Activated CD4-positive, alpha-beta T cell treated with anti-CD3 and anti-CD28 coated beads for 4 hours (primary cell): ENCODE data around the gene TRMT44.
"Not testable (repeated sequence)": the region's sequence is repeated elsewhere in the genome, so short reads cannot be mapped to it uniquely, and the experiment has no call there.

Source experiments
- DNase-seq, 2 donors: peaks; one replicate each; pipeline ENCODE4 v3.0.0-alpha.2; 2020

The TRMT44 gene

GRCh38 chr4:8500966-8501365, 60.4 kb downstream of the TRMT44 start:
- no peak for DNase-seq

GRCh38 chr4:8501781-8502180, 61.2 kb downstream of the TRMT44 start:
- no peak for DNase-seq

DNA sequence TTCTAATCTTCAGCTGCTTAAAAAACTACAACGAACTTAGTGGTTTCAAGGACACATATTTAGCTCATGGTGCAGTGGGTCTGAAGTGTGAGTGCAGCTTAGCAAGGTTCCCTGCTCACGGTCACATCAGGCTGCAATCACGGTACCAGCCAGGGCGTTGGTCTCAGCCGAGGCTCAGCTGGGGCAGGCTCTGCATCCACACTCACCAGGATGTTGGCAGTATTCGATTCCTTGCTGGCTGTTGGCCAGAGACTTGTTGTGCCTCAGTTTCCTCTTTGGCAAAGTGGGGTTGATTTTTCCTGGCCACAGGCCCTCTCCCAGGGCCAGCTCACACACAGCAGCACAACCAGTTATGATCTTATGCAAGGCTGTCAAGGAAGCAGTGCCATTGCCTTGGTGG, 61.8 kb downstream of the TRMT44 start:
- no peak for DNase-seq

GRCh38 chr4:8502836-8503585, 62.4 kb downstream of the TRMT44 start:
- no peak for DNase-seq

- DNase-seq, result no peak
These were observed 63.2 kb downstream of the TRMT44 start for GRCh38 chr4:8503801-8504200.

DNA sequence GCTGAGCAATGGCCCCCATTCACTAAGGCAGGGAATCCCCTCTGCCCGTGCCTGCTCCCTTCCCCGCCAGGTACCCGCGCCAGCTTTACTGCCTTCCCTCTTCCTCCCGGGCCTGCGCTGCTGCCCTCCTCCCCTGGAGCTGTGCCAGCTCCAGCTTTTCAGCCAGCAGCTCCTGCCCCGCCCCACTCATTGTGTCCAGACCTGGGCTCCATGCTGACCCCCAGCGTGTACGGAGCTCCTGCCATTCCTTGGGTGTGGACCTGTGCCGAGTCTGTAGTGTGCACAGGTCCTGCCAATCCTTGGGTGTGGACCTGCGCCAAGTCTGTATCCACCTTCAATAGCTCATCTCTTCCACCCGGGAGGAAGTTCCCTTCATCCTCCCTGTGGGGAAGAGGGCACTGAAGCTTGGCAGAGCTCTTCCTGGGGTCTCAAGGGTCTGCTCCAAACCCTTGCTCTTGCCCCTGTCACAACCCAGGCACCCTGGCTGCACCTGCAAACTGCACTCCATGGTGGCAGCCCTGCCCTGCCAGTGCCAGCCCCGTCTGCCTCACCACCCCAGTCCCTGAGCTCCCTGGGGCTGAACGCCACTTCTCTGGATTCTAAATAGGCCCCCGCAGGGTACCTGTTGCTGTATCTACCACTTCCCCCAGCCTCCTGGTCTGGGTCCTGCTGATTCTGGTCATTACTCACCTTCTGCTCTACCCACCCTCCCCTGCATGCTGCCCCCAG, 63.9 kb downstream of the TRMT44 start:
- no peak for DNase-seq

- no peak for DNase-seq
These were observed 64.7 kb downstream of the TRMT44 start for GRCh38 chr4:8505229-8505628.

DNA sequence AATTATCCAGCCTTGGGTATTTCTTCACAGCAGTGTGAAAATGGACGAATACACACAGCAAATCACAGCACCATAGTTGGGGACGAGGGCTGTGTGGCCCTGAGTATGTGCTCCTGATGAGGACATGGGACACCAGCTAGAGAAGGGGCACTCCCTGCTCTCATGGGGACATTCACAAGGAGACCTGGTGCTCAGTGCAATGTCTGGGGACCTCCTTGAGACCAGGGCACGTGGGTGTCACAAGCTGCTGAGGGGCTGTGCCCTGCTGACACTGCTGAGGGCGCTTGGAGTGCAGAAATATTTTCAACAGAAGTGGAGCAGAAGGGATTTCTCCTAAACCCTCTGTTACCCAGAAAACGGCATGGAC, 65.4 kb downstream of the TRMT44 start:
- DNase-seq, result no peak

- no peak for DNase-seq
These were observed 66.0 kb downstream of the TRMT44 start for GRCh38 chr4:8506373-8507195.

DNA sequence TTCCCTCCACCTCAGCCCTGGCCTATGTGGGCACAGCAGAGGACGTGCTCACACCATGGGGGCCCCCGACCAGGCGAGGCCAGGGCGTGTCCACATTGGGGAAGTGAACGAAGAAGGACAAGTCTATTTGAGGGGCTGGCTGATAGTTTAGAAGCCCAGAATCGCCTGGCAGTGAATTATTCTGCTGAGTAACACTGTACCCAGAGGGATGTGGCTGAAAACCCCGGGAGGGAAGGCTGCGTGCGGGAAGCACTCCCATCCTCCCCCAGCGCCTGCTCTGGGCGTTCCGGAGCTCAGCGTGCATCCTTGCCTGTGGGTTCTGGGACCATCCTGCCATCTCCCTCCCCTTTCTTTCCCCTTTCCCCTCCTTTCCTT, 66.6 kb downstream of the TRMT44 start:
- no peak for DNase-seq

DNA sequence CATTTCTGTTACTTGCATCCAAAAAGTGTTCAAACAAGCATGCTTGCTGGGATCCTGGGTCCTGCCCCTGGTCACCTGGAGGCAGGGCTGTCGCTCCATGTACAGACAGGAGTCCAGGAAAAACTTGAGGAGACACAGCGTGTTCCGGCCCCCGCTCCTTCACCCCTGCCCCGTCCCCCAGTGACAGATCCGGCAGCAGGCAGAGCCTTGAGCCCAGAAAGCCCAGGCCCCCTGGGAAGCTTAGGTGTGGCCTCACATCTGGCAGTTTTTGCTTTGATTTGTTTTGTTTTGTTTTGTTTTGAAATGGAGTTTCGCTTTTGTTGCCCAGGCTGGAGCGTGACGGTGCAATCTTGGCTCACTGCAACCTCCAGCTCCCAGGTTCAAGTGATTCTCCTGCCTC, 67.0 kb downstream of the TRMT44 start:
- no peak for DNase-seq

DNA sequence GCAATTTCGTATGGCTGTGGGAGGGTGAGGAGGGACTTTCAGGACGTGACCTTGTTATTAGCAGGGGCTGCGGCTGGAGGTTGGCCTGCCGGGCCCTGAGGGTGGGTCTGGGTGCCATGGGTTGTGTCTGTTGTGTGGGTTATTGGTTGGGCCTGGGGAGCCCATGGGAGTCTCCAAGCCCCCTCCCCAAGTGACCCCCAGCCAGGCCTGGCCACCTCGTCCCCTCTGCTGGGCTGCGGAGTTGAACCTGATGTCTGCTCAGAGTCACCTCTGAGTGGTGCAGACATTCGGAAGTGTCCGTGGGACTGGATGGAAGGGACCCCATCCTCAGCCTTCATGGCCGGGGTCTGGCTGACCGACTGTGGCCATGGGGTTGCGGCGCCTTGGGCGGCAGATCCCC, 67.7 kb downstream of the TRMT44 start:
- DNase-seq, result no peak

- DNase-seq, result no peak
These were observed 68.2 kb downstream of the TRMT44 start for GRCh38 chr4:8508740-8509139.

DNA sequence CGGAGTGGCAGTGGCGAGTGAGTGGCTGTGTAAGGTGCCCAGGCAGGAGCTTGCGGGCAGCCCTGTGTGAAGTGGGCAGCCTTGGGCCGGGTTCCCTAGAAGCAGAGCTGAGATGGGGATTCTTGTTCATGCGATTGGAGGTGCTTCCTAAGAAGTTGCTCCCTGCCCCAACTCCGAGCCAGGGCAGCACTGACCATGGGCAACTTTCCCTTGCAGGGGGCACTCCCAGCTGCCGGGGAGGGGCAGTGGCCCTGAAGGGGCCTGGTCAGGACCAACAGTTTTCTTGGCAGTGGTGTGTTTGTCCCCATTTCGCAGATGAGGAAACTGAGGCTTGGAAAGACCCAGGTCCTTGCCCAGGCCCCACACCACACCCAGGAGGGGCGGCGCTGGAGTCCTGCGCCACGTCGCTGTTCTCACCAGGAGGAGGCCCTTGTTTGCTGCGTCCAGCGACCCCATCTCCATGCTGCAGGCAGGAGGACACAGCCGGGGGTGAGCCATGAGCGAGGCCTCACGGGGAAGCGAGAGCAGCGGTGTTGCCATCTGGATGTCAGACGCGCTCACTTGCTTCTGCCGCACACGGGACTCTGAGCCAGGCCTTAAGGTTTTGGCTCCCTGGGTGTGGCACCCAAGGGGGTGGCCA, 68.9 kb downstream of the TRMT44 start:
- no peak for DNase-seq

DNA sequence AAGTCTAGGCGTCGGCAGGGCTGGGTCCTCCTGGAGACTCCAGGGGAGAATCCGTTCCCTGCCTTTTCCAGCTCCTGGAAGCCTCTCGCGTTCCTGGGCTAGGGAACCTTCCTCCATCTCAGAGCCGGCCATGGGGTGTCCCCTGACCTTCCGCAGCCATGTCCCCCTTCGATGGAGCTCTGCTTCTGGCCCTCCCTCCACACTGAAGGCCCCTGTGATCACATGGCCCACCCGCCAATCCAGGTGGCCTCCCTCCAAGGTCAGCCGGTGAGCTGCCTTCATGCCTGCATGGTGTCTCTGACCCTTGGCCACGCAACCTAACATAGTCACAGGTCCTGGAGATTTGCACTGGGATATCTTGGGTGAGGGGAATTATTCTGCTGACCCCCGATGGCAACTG, 69.6 kb downstream of the TRMT44 start:
- DNase-seq, result no peak

- no peak for DNase-seq
These were observed 70.2 kb downstream of the TRMT44 start for GRCh38 chr4:8510611-8511285.

GRCh38 chr4:8512510-8512909, 71.9 kb downstream of the TRMT44 start:
- no peak for DNase-seq

DNA sequence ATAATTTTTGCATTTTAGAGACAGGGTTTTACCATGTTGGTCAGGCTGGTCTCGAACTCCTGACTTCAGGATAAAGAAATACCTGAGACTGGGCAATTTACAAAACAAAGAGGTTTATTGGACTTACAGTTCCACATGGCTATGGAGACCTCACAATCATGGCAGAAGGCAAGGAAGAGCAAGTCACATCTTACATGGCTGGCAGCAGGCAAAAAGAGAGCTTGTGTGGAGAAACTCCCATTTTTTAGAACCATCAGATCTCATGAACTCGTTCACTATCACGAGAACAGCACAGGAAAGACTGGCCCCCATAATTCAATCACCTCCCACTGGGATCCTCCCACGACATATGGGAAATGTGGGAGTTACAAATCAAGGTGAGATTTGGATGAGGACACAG, 72.5 kb downstream of the TRMT44 start:
- DNase-seq, result not testable (repeated sequence)

GRCh38 chr4:8513931-8514330, 73.4 kb downstream of the TRMT44 start:
- DNase-seq, result no peak

DNA sequence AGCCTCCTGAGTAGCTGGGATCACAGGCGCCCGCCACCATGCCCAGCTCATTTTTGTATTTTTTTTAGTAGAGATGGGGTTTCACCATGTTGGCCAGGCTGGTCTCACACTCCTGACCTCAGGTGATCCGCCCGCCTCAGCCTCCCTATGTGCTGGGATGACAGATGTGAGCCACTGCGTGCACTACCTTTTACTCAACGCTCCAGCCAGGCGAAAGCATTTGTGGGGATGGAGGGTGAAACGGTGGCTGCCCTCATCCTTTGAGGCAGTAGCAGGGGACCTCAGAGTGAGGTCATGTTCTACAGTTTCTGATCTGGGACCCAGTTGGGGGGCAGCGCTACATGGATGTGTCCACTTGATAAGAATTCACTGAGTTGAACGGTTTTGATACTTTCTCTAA, 73.8 kb downstream of the TRMT44 start:
- DNase-seq, result no peak

GRCh38 chr4:8515316-8516060, 74.9 kb downstream of the TRMT44 start:
- no peak for DNase-seq

DNA sequence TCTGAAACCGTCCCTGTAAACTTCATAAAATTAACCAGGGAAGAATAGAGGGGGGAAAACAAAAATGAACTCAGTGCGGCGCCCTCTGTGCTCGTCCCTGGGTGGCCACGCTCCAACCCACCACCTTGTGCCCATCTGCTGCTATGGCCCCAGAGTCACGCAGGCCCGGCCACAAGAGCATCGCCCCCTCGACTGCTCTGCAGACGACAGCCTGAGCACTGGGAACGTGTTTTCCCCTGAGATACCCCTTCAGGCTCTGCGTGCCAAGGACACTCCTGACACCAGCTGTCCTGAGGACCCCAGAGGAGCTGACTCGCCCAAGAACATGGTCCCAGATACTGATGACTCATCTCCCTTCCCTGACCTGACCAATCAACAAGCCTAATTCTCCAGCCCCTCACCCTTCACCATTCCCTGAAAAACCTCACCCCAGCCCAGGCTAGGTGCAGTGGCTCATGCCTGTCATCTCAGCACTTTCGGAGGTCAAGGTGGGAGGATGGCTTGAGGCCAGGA, 75.5 kb downstream of the TRMT44 start:
- DNase-seq, result no peak
